ENCODE measurements around the gene ACSL3.

The ACSL3 gene

GRCh38 chr2:222899413-222900181 is 38.8 kb downstream of the ACSL3 start:
- no peak for DNase-seq (ENCODE audit: extremely low read depth, low read depth)
- H3K4me3 ChIP-seq (replicated peaks; ENCODE audit: low read depth, low read length), result no peak overlapping the region
- no peak for TF ChIP-seq CTCF (IDR thresholded peaks at IDR 0.05; ENCODE audit: low read depth, low read length, missing control alignments)

- DNase-seq (ENCODE audit: extremely low read depth, low read depth), result no peak
- H3K4me3 ChIP-seq (replicated peaks; ENCODE audit: low read depth, low read length), result no peak overlapping the region
- no peak for TF ChIP-seq CTCF (IDR thresholded peaks at IDR 0.05; ENCODE audit: low read depth, low read length, missing control alignments)
These were observed 39.5 kb downstream of the ACSL3 start for GRCh38 chr2:222900354-222900753.

DNA sequence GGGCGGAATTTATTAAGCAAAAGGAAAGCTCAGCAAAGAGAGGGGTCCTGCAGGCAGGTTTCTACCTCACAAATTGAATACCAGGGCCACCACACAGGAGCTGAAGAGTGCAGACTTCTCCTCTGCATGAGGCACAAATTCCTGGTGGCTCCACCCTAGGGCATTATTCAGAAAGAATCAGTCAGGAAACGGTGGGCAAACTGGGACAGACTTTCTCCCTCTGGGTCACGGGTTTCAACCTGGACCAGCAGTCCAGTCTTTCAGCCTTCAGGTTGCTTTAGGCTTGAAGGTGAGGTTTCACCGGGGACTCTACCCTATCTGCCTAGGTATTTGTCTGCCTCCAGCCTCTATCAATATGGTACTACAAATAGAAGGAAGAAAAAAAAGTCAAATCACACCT is 41.8 kb downstream of the ACSL3 start:
- DNase-seq (ENCODE audit: extremely low read depth, low read depth), result no peak
- no peak overlapping the region for H3K4me3 ChIP-seq (replicated peaks; ENCODE audit: low read depth, low read length)
- no peak for TF ChIP-seq CTCF (IDR thresholded peaks at IDR 0.05; ENCODE audit: low read depth, low read length, missing control alignments)

- peak; percentile 62 for TF ChIP-seq CTCF (IDR thresholded peaks at IDR 0.05; ENCODE audit: low read depth, low read length, missing control alignments)
- no peak overlapping the region for H3K4me3 ChIP-seq (replicated peaks; ENCODE audit: low read depth, low read length)
- DNase-seq (ENCODE audit: extremely low read depth, low read depth), result no peak
These were observed 42.7 kb downstream of the ACSL3 start for GRCh38 chr2:222903234-222904220.

- no peak for DNase-seq (ENCODE audit: extremely low read depth, low read depth)
- TF ChIP-seq CTCF (IDR thresholded peaks at IDR 0.05; ENCODE audit: low read depth, low read length, missing control alignments), result no peak
- H3K4me3 ChIP-seq (replicated peaks; ENCODE audit: low read depth, low read length), result no peak overlapping the region
These were observed 43.9 kb downstream of the ACSL3 start for GRCh38 chr2:222904557-222905258.

DNA sequence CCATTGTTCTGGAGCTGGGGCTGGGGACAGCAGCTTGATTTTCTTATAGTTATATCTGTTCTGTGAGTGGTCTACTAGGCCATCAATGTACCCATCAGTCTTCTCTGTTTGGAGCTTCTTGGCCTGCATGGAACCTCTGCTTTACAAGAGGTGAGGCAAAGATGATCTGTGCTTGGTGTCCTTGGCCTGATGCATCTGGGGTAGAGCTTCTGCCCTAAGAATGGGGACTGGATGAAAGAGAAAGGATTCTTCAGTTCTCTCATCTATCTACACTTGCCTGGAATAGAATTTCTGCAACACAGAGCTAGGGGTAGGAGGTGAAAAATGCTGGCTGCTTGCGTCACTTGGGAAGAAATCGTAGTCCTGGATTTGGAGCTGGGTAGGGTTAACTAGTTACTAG is 46.2 kb downstream of the ACSL3 start:
- H3K4me3 ChIP-seq (replicated peaks; ENCODE audit: low read depth, low read length), result no peak overlapping the region
- DNase-seq (ENCODE audit: extremely low read depth, low read depth), result no peak
- TF ChIP-seq CTCF (IDR thresholded peaks at IDR 0.05; ENCODE audit: low read depth, low read length, missing control alignments), result no peak
